GM19395 (cell line): ENCODE measurements around the gene MYH7B.

ENCODE experiments used
- ATAC-seq: cut with Tn5 transposase; IDR thresholded peaks from one replicate; pipeline ENCODE4 v1.9.1; 2021; ENCODE audit warnings: mild to moderate bottlenecking, moderate library complexity; ENCODE audit not compliant: unreplicated experiment

The MYH7B gene

GRCh38 chr20:34943808-34944567, 11.7 kb upstream of the MYH7B start:
- ATAC-seq = no peak

- no peak for ATAC-seq
Measured at GRCh38 chr20:34945315-34946077, 10.2 kb upstream of the MYH7B start.

GRCh38 chr20:34946661-34947060, 9.0 kb upstream of the MYH7B start:
- ATAC-seq = no peak

- ATAC-seq = no peak
Measured at GRCh38 chr20:34947336-34947735, 8.3 kb upstream of the MYH7B start.

GRCh38 chr20:34948030-34948429, 7.6 kb upstream of the MYH7B start:
- ATAC-seq = no peak

GRCh38 chr20:34949120-34949519, 6.5 kb upstream of the MYH7B start:
- ATAC-seq = no peak

GRCh38 chr20:34951252-34951651, 4.4 kb upstream of the MYH7B start:
- no peak for ATAC-seq

- no peak for ATAC-seq
Measured at GRCh38 chr20:34951652-34952051, 4.0 kb upstream of the MYH7B start.

- ATAC-seq = no peak
Measured at GRCh38 chr20:34952671-34953070, 3.0 kb upstream of the MYH7B start.

- no peak for ATAC-seq
Measured at GRCh38 chr20:34953960-34954359, 1.7 kb upstream of the MYH7B start.

- no peak for ATAC-seq
Measured at GRCh38 chr20:34954904-34955230, 801 bp upstream of the MYH7B start.

GRCh38 chr20:34956041-34956458, 382 bp downstream of the MYH7B start:
- ATAC-seq = peak; percentile 36

- ATAC-seq = no peak
Measured at GRCh38 chr20:34956751-34957472, 1.2 kb downstream of the MYH7B start.

GRCh38 chr20:34964486-34964885, 8.8 kb downstream of the MYH7B start:
- ATAC-seq = no peak

- no peak for ATAC-seq
Measured at GRCh38 chr20:34965051-34965450, 9.4 kb downstream of the MYH7B start.

- ATAC-seq = no peak
Measured at GRCh38 chr20:34967421-34967820, 11.8 kb downstream of the MYH7B start.

- no peak for ATAC-seq
Measured at GRCh38 chr20:34968042-34968775, 12.5 kb downstream of the MYH7B start.

- no peak for ATAC-seq
Measured at GRCh38 chr20:34970193-34970840, 14.6 kb downstream of the MYH7B start.

- no peak for ATAC-seq
Measured at GRCh38 chr20:34970846-34971560, 15.3 kb downstream of the MYH7B start.
